HG02798 (cell line): Measurements from ENCODE around the gene CA6.
"Not testable (repeated sequence)": the region's sequence is repeated elsewhere in the genome, so short reads cannot be mapped to it uniquely, and the experiment has no call there.

Experiments
- ATAC-seq: cut with Tn5 transposase; IDR thresholded peaks from one replicate; pipeline ENCODE4 v1.9.1; 2021; ENCODE audit warnings: mild to moderate bottlenecking; ENCODE audit not compliant: unreplicated experiment, poor library complexity

CA6 gene

GRCh38 chr1:8945568-8945967, at the start of gene CA6:
Gene CA6, plus strand, starts transcription at chr1:8945868. Its CDS starts 19 bp downstream, at chr1:8945887.
- ATAC-seq: no peak

- not testable (repeated sequence) for ATAC-seq
These were observed 48.9 kb upstream of the CA6 start for GRCh38 chr1:8896775-8897174.

GRCh38 chr1:8897505-8897904, 48.2 kb upstream of the CA6 start:
- ATAC-seq: not testable (repeated sequence)

- not testable (repeated sequence) for ATAC-seq
These were observed 47.2 kb upstream of the CA6 start for GRCh38 chr1:8898418-8898817.

- ATAC-seq: no peak
These were observed 46.6 kb upstream of the CA6 start for GRCh38 chr1:8899046-8899445.

GRCh38 chr1:8900684-8901083, 45.0 kb upstream of the CA6 start:
- not testable (repeated sequence) for ATAC-seq

- ATAC-seq: no peak
These were observed 42.9 kb upstream of the CA6 start for GRCh38 chr1:8902765-8903164.

GRCh38 chr1:8903410-8903809, 42.3 kb upstream of the CA6 start:
- ATAC-seq: no peak

GRCh38 chr1:8903908-8904650, 41.6 kb upstream of the CA6 start:
- ATAC-seq: no peak

- ATAC-seq: no peak
These were observed 40.0 kb upstream of the CA6 start for GRCh38 chr1:8905582-8906191.

GRCh38 chr1:8908388-8909151, 37.1 kb upstream of the CA6 start:
- no peak for ATAC-seq

- no peak for ATAC-seq
These were observed 35.3 kb upstream of the CA6 start for GRCh38 chr1:8910331-8910730.

GRCh38 chr1:8910914-8911313, 34.8 kb upstream of the CA6 start:
- no peak for ATAC-seq

- no peak for ATAC-seq
These were observed 34.0 kb upstream of the CA6 start for GRCh38 chr1:8911416-8912309.

GRCh38 chr1:8913457-8913856, 32.2 kb upstream of the CA6 start:
- ATAC-seq: no peak

GRCh38 chr1:8914466-8914865, 31.2 kb upstream of the CA6 start:
- ATAC-seq: no peak

GRCh38 chr1:8915446-8915845, 30.2 kb upstream of the CA6 start:
- ATAC-seq: no peak

- ATAC-seq: not testable (repeated sequence)
These were observed 28.1 kb upstream of the CA6 start for GRCh38 chr1:8917536-8917935.

- no peak for ATAC-seq
These were observed 22.7 kb upstream of the CA6 start for GRCh38 chr1:8922962-8923361.

GRCh38 chr1:8925406-8925805, 20.3 kb upstream of the CA6 start:
- ATAC-seq: no peak
